Mesodermal cell (in vitro differentiated cells): ENCODE data around the gene FGF10.
A peak's percentile ranks its signal among the peaks of the same experiment; 100 is the strongest.

Experiments used
- H3K27ac ChIP-seq: 2 replicates; pipeline ENCODE4 v1.7.0; 2013; ENCODE audit warnings: mild to moderate bottlenecking, low read depth, low read length, moderate library complexity; ENCODE audit not compliant: severe bottlenecking
- H3K36me3 ChIP-seq: 2 replicates; pipeline ENCODE4 v1.7.1; 2013; ENCODE audit warnings: mild to moderate bottlenecking, low read length, moderate library complexity; ENCODE audit not compliant: control insufficient read depth, insufficient read depth
- H3K4me1 ChIP-seq: one replicate; pipeline ENCODE4 v1.7.1; 2013; ENCODE audit warnings: mild to moderate bottlenecking, low read length; ENCODE audit not compliant: insufficient read depth, control insufficient read depth, poor library complexity, severe bottlenecking
- H3K4me3 ChIP-seq: 2 replicates; pipeline ENCODE4 v1.7.0; 2013; ENCODE audit warnings: low read length, control low read depth, mild to moderate bottlenecking; ENCODE audit not compliant: insufficient read depth, poor library complexity, severe bottlenecking; ENCODE audit errors: extremely low read depth
- H3K9me3 ChIP-seq: 2 replicates; pipeline ENCODE4 v1.7.1; 2013; ENCODE audit warnings: mild to moderate bottlenecking, low read length, moderate library complexity; ENCODE audit not compliant: control insufficient read depth
- WGBS, 2 experiments: methylation state at CpG; one replicate each; pipeline ENCODE4 v1.1.5; 2013; ENCODE audit warnings: missing lambda C conversion rate in 2 of 2; ENCODE audit not compliant: insufficient coverage in 2 of 2; 5-methylcytosine and 5-hydroxymethylcytosine counted together

FGF10 gene

GRCh38 chr5:44387406-44387805, 1.8 kb downstream of the FGF10 start:
- 40% methylated on average over 1 of the region's 3 CpGs; no CpG with 5 or more reads in 1 of the 2 experiments for WGBS, 2 experiments
- peak overlapping the region; percentile 45 for H3K4me3 ChIP-seq
- H3K27ac ChIP-seq: no peak overlapping the region
- no peaks in the 10 kb centered on the region for H3K9me3 ChIP-seq
- no peaks in the 10 kb centered on the region for H3K36me3 ChIP-seq
- H3K4me1 ChIP-seq: peaks cover 6% of the 10 kb centered on the region

GRCh38 chr5:44385291-44385900, 3.8 kb downstream of the FGF10 start:
- H3K4me1 ChIP-seq: peaks cover 3% of the 10 kb centered on the region
- WGBS, 2 experiments: 82 to 88% methylated on average over 1 to 2 of the region's 4 CpGs
- no peak overlapping the region for H3K4me3 ChIP-seq
- H3K27ac ChIP-seq: no peak overlapping the region
- no peaks in the 10 kb centered on the region for H3K36me3 ChIP-seq
- H3K9me3 ChIP-seq: no peaks in the 10 kb centered on the region

GRCh38 chr5:44384816-44385215, 4.4 kb downstream of the FGF10 start:
- H3K4me3 ChIP-seq: no peak overlapping the region
- H3K27ac ChIP-seq: no peak overlapping the region
- H3K4me1 ChIP-seq: no peaks in the 10 kb centered on the region
- H3K36me3 ChIP-seq: no peaks in the 10 kb centered on the region
- no CpG with 5 or more reads among the region's 1 CpG for WGBS, 2 experiments
- H3K9me3 ChIP-seq: no peaks in the 10 kb centered on the region

- Histone ChIP-seq H3K27ac (no peak overlapping the region), H3K36me3 (no peaks in the 10 kb centered on the region), H3K9me3 (no peaks in the 10 kb centered on the region), H3K4me3 (no peak overlapping the region), H3K4me1 (no peaks in the 10 kb centered on the region)
Observed at GRCh38 chr5:44382894-44383293, 6.3 kb downstream of the FGF10 start.

GRCh38 chr5:44377057-44377456, 12.2 kb downstream of the FGF10 start:
- H3K36me3 ChIP-seq: no peaks in the 10 kb centered on the region
- no peak overlapping the region for H3K27ac ChIP-seq
- 69 to 88% methylated on average over 1 of the region's 2 CpGs for WGBS, 2 experiments
- H3K4me3 ChIP-seq: no peak overlapping the region
- H3K4me1 ChIP-seq: no peaks in the 10 kb centered on the region
- H3K9me3 ChIP-seq: peaks cover 8% of the 10 kb centered on the region

GRCh38 chr5:44372028-44372427, 17.2 kb downstream of the FGF10 start:
- Histone ChIP-seq H3K27ac (no peak overlapping the region), H3K36me3 (no peaks in the 10 kb centered on the region), H3K9me3 (peaks cover 10% of the 10 kb centered on the region), H3K4me1 (no peaks in the 10 kb centered on the region), H3K4me3 (no peak overlapping the region)
- 82 to 83% methylated on average over 2 to 4 of the region's 4 CpGs for WGBS, 2 experiments

GRCh38 chr5:44367203-44367602, 22.0 kb downstream of the FGF10 start:
- Histone ChIP-seq H3K4me1 (peaks cover 5% of the 10 kb centered on the region), H3K36me3 (no peaks in the 10 kb centered on the region), H3K4me3 (no peak overlapping the region), H3K27ac (no peak overlapping the region), H3K9me3 (peaks cover 3% of the 10 kb centered on the region)
- WGBS, 2 experiments: no CpG with 5 or more reads among the region's 1 CpG

- H3K4me1 ChIP-seq: peaks cover 5% of the 10 kb centered on the region
- no peaks in the 10 kb centered on the region for H3K36me3 ChIP-seq
- no CpG with 5 or more reads among the region's 2 CpGs for WGBS, 2 experiments
- no peaks in the 10 kb centered on the region for H3K9me3 ChIP-seq
- no peak overlapping the region for H3K4me3 ChIP-seq
- no peak overlapping the region for H3K27ac ChIP-seq
Observed at GRCh38 chr5:44365345-44365744, 23.9 kb downstream of the FGF10 start.

- no peaks in the 10 kb centered on the region for H3K9me3 ChIP-seq
- H3K36me3 ChIP-seq: no peaks in the 10 kb centered on the region
- peaks cover 5% of the 10 kb centered on the region for H3K4me1 ChIP-seq
- no peak overlapping the region for H3K4me3 ChIP-seq
- H3K27ac ChIP-seq: no peak overlapping the region
- 100% methylated on average over 1 of the region's 2 CpGs; no CpG with 5 or more reads in 1 of the 2 experiments for WGBS, 2 experiments
Observed at GRCh38 chr5:44364097-44364496, 25.1 kb downstream of the FGF10 start.

GRCh38 chr5:44361342-44362001, 27.7 kb downstream of the FGF10 start:
- 80 to 83% methylated on average over 1 of the region's 1 CpG for WGBS, 2 experiments
- Histone ChIP-seq H3K36me3 (no peaks in the 10 kb centered on the region), H3K4me3 (no peak overlapping the region), H3K9me3 (no peaks in the 10 kb centered on the region), H3K27ac (no peak overlapping the region), H3K4me1 (peaks cover 5% of the 10 kb centered on the region)

GRCh38 chr5:44360919-44361318, 28.3 kb downstream of the FGF10 start:
- peaks cover 5% of the 10 kb centered on the region for H3K4me1 ChIP-seq
- H3K9me3 ChIP-seq: no peaks in the 10 kb centered on the region
- H3K36me3 ChIP-seq: no peaks in the 10 kb centered on the region
- no peak overlapping the region for H3K4me3 ChIP-seq
- H3K27ac ChIP-seq: no peak overlapping the region
